GM23248 (cell line): ENCODE data around the gene ZNF107.

Source experiments
- EZH2 ChIP-seq: fragments of 200-600 bp; sonication (generic); IDR thresholded peaks from 2 replicates; pipeline ENCODE4 v1.6.1; 2018; ENCODE audit warnings: antibody characterized with exemption, mild to moderate bottlenecking; ENCODE audit not compliant: insufficient read depth, poor library complexity, severe bottlenecking
- EZH2phosphoT487 ChIP-seq: fragments of 200-600 bp; sonication (generic); IDR thresholded peaks from 2 replicates; pipeline ENCODE4 v1.6.1; 2018; ENCODE audit warnings: antibody characterized with exemption, moderate library complexity, mild to moderate bottlenecking, low read depth; ENCODE audit not compliant: insufficient read depth

DNA sequence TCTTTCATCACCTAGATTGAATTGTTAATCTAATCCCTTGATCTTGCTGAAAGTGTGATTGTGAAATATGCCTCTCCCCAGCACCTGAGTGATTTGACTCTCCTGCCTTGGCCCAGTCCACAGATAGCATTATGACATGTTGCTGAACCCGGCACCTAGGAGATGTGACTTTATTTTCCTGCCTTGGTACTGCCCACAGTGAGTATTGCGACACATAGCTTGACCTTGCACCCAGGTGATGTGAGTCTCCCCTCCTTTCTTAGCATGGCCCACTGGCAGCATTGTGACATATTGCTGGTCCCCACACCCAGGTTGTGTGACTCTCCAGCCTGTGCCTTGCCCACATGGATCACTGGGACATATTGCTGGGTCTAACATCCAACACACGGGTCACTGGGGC is 32.5 kb upstream of the ZNF107 start:
- TF ChIP-seq EZH2 (no peak), EZH2phosphoT487 (no peak)
